ENCODE data around the gene RNASEH1. TPM values are rescaled to one million over a fixed set of nuclear protein-coding genes. Genes with fewer than 3 reads are reported as not detected.
"Not testable (repeated sequence)": the region's sequence is repeated elsewhere in the genome, so short reads cannot be mapped to it uniquely, and the experiment has no call there.

Gene RNASEH1
- total and polyA plus RNA-seq, 8 donors: 5.5 to 10.6 (median 8.0) TPM

DNA sequence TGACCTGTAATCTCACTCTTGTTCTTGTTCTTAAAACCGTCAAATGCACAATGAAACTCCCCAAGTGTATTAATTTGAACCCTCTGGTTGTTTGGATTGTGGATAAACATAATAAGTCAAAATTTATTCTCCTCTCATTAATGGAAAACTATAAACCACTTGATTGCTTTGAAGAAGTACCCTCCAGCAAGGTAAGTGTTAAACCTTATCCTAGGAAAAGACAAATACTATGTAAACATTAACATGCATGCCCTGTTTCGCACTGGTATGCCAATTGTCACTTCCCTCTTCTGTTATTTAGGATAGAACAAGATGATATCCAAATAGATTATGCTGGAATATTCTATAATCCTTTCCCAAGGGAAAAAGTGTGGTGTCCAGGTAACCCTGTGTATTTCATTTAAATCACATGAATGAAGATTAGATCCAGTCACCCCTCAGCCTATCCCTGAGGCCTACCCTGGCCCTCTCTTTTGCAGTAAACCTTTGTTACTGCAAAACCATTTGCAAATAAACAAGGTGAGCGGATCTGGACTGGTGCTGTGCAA is 40.1 kb downstream of the RNASEH1 start:
- Histone ChIP-seq H3K36me3 (peaks cover 0 to 9% (median 0%) of the 10 kb centered on the region in 3 donors), H3K4me1 (peaks cover 0 to 10% (median 5%) of the 10 kb centered on the region in 3 donors), H3K27ac (peak overlapping the region; percentile 96 to 100 (median 99)), H3K9me3 (no peaks in the 10 kb centered on the region), H3K27me3 (no peaks in the 10 kb centered on the region), H3K4me3 (peak overlapping the region; percentile 69 to 86 (median 79))
- DNase-seq (no peak), FAIRE-seq (no peak), ATAC-seq (no peak)
- intact Hi-C loops (cut with DNase I): no loop called here
- 23 to 25% methylated on average over 3 of the region's 3 CpGs for WGBS, 2 donors
- TF ChIP-seq, protein P1, sequence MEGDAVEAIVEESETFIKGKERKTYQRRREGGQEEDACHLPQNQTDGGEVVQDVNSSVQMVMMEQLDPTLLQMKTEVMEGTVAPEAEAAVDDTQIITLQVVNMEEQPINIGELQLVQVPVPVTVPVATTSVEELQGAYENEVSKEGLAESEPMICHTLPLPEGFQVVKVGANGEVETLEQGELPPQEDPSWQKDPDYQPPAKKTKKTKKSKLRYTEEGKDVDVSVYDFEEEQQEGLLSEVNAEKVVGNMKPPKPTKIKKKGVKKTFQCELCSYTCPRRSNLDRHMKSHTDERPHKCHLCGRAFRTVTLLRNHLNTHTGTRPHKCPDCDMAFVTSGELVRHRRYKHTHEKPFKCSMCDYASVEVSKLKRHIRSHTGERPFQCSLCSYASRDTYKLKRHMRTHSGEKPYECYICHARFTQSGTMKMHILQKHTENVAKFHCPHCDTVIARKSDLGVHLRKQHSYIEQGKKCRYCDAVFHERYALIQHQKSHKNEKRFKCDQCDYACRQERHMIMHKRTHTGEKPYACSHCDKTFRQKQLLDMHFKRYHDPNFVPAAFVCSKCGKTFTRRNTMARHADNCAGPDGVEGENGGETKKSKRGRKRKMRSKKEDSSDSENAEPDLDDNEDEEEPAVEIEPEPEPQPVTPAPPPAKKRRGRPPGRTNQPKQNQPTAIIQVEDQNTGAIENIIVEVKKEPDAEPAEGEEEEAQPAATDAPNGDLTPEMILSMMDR (IDR thresholded peaks at IDR 0.05): no peak

DNA sequence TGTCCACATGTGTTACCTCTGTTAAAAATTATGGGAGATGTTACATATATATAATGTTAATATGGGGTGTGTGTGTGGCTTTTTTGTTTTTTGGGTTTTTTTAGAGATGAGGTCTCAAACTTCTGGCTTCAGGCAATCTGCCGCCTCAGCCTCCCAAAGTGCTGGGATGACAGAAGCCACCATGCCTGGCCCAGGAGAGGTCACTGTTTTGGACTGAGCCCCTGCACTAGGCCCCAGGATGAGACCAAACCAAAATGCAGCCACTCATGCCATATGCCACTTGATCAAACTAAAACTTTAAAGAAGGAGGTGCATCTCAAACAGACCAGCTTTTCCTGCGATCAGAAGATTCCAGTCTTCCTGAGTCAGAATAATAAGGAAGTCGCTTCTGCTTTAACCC is 41.3 kb downstream of the RNASEH1 start:
- TF ChIP-seq, protein P1 (IDR thresholded peaks at IDR 0.05): no peak
- intact Hi-C loops (cut with DNase I): no loop called here
- FAIRE-seq: no peak

DNA sequence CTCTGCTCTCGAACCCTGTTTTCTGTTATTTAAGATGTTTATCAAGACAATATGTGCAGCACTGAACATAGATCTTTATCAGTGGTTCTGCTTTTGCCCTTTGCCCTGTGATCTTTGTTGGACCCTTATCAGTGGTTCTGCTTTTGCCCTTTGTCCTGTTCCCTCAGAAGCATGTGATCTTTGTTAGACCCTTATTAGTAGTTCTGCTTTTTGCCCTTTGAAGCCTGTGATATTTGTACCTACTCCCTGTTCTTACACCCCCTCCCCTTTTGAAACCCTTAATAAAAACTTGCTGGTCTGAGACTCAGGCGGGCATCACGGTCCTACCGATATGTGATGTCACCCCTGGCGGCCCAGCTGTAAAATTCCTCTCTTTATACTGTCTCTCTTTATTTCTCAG is 42.7 kb downstream of the RNASEH1 start:
- H3K27me3 ChIP-seq; H3K4me1 ChIP-seq; H3K27ac ChIP-seq; H3K9me3 ChIP-seq; DNase-seq; intact Hi-C loops (cut with DNase I); H3K4me3 ChIP-seq; ATAC-seq; FAIRE-seq: not testable (repeated sequence)
- peaks cover 0 to 27% (median 7%) of the 10 kb centered on the region in 3 donors for H3K36me3 ChIP-seq
- WGBS, 2 donors: 83 to 90% methylated on average over 5 of the region's 5 CpGs

More for the DNA sequence above, 41.3 kb downstream of the RNASEH1 start:
- Histone ChIP-seq H3K9me3 (no peaks in the 10 kb centered on the region), H3K27ac (no peak overlapping the region), H3K27me3 (no peaks in the 10 kb centered on the region), H3K4me1 (peaks cover 0 to 7% (median 5%) of the 10 kb centered on the region in 3 donors), H3K4me3 (no peak overlapping the region), H3K36me3 (peaks cover 0 to 20% (median 3%) of the 10 kb centered on the region in 3 donors)
- WGBS, 2 donors: 95 to 98% methylated on average over 3 of the region's 3 CpGs
- DNase-seq (no peak), ATAC-seq (no peak)

DNA sequence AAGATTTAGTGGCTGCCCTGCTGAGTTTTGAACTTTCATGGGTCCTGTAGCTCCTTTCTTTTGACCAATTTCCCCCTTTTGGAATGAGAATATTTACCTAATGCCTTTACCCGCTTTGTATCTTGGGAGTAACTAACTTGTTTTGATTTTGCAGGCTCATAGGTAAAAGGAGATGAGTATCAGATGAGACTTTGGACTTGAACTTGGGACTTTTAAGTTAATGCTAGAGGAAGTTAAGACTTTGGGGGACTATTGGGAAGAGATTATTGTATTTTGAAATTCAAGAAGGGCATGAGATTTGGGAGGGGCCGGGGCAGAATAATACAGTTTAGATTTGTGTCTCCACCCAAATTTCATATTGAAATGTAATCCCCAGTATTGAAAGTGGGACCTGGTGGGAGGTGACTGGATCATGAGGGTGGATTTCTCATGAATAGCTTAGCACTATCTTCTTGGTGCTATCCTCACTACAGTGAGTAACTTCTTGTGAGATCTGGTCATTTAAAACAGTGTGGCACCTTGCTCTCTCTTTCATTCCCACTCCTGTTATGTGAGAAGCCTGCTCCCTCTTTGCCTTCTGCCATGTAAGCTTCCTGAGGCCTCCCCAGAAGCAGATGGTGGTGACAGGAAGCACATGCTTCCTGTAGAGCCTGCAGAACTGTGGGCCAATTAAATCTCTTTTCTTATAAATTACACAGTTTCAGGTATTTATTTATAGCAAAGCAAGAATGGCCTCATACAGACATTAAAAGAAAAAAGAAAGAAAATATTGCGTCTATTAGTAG is 44.9 kb downstream of the RNASEH1 start:
- no peaks in the 10 kb centered on the region for H3K27me3 ChIP-seq
- ATAC-seq (no peak), DNase-seq (no peak), FAIRE-seq (no peak)
- no peaks in the 10 kb centered on the region for H3K9me3 ChIP-seq
- WGBS, 2 donors: 88 to 92% methylated on average over 3 of the region's 3 CpGs
- intact Hi-C loops (cut with DNase I): no loop called here
- peaks cover 0 to 7% (median 0%) of the 10 kb centered on the region in 3 donors for H3K4me1 ChIP-seq
- peaks cover 0 to 31% (median 7%) of the 10 kb centered on the region in 3 donors for H3K36me3 ChIP-seq
- no peak overlapping the region for H3K4me3 ChIP-seq
- H3K27ac ChIP-seq: no peak overlapping the region
- TF ChIP-seq, protein P1 (IDR thresholded peaks at IDR 0.05): no peak

DNA sequence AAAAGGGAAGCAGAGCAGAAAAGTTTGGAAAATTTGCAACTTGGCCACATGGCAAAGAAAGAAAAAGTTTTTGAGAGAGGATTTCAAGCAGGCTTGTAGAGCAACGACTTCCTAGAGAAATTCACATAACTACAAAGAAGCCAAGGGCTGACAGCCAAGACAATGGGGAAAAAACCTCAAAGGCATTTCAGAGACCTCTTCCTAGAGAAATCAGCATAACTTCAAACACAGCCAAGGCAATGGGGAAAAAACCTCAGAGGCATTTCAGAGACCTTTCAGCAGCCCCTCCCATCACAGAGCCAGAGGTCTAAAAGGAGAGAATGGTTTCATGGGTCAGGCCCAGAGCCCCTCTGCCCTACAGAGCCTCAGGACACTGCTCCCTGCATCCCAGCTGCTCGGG is 46.0 kb downstream of the RNASEH1 start:
- H3K9me3 ChIP-seq: no peaks in the 10 kb centered on the region
- WGBS, 2 donors: 78 to 79% methylated on average over 2 of the region's 2 CpGs

More for the DNA sequence above, 46.0 kb downstream of the RNASEH1 start:
- TF ChIP-seq, protein P1 (IDR thresholded peaks at IDR 0.05): no peak
- no peak for FAIRE-seq
- Histone ChIP-seq H3K27me3 (no peaks in the 10 kb centered on the region), H3K4me1 (no peaks in the 10 kb centered on the region), H3K36me3 (peaks cover 0 to 31% (median 7%) of the 10 kb centered on the region in 3 donors), H3K4me3 (no peak overlapping the region), H3K27ac (no peak overlapping the region)
- DNase-seq: no peak
- intact Hi-C loops (cut with DNase I): no loop called here
- no peak for ATAC-seq
